C4-2B (cell line): ENCODE data around the gene RNF40.

Source experiments
- H3K27ac ChIP-seq: fragments of 450-650 bp; 2 replicates; pipeline ENCODE4 v1.5.1; 2017
- ZFX ChIP-seq: fragments of 450-650 bp; IDR thresholded peaks from 2 replicates; pipeline ENCODE4 v1.6.1; 2017
- TF ChIP-seq, protein P1 (sequence below): fragments of 450-650 bp; conservative IDR thresholded peaks from 2 replicates; pipeline ENCODE4 v1.5.1; 2017; ENCODE audit warnings: mild to moderate bottlenecking

The RNF40 gene

DNA sequence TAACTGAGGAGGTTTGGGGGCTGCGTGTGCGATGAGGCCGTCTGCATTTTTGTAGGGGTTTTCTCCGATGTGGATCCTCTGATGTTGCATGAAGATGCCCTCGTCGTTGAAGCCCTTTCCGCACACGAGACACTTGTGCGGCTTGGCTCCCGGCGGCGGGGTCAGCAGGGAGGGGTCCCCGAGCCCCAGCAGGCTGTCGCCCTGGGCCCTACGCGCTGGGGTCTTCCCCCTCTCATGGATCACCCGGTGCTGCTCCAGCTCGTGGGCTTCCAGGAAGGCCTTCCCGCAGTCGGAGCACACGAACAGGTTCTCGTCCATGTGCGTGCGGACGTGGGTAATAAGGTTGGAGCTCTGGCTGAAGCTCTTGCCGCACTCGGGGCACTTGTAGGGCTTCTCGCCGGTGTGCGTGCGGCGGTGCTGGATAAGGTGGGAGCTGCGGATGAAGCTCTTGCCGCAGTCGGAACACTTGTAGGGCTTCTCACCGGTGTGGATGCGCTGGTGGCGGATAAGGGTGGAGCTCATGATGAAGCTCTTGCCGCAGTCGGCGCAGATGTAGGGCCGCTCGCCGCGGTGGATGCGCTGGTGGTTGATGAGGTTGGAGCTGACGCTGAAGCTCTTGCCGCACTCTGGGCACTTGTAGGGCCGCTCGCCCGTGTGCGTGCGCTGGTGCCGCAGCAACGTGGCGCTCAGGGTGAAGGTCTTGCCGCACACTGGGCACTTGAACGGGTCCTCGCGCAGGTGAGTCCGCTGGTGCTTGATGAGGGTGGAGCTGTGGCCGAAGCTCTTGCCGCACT lies 20.6 kb downstream of the RNF40 start:
- H3K27ac ChIP-seq: no peak overlapping the region
- no peak for TF ChIP-seq ZFX
- TF ChIP-seq, protein P1, sequence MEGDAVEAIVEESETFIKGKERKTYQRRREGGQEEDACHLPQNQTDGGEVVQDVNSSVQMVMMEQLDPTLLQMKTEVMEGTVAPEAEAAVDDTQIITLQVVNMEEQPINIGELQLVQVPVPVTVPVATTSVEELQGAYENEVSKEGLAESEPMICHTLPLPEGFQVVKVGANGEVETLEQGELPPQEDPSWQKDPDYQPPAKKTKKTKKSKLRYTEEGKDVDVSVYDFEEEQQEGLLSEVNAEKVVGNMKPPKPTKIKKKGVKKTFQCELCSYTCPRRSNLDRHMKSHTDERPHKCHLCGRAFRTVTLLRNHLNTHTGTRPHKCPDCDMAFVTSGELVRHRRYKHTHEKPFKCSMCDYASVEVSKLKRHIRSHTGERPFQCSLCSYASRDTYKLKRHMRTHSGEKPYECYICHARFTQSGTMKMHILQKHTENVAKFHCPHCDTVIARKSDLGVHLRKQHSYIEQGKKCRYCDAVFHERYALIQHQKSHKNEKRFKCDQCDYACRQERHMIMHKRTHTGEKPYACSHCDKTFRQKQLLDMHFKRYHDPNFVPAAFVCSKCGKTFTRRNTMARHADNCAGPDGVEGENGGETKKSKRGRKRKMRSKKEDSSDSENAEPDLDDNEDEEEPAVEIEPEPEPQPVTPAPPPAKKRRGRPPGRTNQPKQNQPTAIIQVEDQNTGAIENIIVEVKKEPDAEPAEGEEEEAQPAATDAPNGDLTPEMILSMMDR: no peak

DNA sequence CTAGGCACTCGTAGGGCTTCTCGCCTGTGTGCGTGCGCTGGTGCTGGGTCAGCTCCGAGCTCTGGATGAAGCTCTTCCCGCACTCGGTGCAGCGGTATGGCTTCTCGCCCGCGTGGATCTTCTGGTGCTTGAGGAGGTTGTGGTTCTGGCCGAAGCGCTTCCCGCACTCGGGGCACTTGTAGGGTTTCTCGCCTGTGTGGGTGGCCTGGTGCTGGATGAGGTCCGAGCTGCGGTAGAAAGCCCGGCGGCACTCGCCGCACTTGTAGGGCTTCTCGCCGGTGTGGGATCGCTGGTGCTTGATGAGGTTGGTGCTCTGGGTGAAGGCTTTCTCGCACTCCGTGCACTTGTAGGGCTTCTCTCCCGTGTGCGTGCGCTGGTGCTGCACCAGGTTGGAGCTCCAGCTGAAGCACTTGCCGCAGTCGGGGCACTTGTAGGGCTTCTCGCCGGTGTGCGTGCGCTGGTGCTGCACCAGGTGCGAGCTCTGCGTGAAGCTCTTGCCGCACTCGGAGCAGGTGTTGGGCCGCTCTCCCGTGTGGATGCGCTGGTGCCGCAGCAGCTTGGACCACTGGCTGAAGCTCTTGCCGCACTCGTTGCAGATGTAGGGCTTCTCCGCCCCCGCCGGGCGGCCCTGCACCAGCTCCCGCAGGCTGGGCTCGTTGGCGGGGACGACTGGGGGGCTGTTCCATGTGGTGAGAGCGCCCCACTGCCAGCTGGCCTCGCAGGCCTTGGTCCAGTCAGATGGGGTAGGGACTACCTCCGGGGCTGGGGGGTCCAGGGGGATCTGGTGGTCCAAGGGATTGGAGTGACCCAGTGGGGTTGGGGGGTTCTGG lies 21.4 kb downstream of the RNF40 start:
- no peak overlapping the region for H3K27ac ChIP-seq
- no peak for TF ChIP-seq ZFX
- TF ChIP-seq, protein P1: no peak

DNA sequence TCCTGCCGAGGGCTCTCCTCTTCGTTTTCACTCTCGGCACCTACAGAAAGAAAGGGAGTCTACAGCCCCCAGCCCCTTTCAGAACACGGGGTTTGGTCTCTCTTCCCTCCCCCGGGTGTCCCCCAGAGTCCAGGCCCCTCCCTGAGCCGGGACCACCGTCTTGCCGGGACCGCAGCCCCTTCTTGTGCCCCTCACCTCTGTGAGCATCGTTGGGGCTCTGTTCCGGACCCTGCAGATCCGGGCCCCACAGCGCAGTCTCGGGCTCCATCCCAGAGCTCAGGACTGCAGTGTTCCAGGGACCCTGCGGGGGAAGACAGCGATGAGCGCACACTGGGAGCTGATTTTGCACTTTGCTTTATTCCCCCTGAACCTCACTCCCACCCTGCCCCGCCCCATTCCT lies 22.1 kb downstream of the RNF40 start:
- H3K27ac ChIP-seq: no peak overlapping the region

DNA sequence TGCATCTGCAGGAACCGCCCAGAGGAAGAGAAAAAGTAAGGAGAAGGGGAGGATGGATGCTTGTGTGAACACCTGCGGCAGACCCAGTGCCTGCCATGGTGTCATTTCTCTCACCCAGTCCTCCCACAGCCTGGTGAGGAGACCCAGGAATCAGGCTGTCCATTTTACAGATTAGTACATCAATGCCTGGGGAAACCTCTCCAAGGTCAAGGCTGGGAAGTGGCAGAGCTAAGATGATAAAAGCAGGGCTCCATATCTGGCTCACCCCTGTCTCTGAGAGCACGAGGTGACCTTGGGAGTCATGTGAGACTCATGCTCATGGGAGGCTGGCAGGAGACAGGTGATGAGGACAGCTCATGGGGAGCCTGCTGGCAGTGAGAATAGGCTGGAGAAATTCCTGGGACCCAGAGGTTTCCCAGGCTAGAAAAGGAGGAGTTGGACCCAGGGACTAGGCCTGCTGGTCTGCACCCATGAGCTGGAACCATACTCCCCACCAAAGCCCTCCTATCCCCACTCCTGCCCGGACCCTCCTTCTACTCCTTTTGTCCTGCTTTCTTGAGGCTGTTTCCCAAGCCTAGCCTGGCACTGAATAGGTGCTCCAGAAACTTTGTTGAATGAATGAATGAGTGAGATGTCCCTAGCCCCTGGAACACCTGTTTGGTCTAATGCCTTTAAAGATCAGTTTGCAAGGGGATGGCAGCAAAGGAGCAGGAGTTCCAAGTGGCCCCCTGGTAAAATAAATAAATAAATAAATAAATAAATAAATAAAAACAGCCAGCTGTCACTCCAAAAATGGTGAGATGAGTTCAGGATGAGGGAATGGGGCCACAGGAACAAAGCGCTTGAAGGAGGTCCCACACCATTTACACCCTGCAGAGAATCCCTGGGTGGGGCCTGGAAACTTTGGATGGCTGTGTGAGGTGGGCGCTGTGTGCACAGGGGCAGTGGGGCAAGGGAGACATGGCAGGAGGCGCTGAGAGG lies 23.3 kb downstream of the RNF40 start:
- TF ChIP-seq, protein P1: no peak
- no peak for TF ChIP-seq ZFX
- H3K27ac ChIP-seq: no peak overlapping the region

More for the DNA sequence above, 22.1 kb downstream of the RNF40 start:
- no peak for TF ChIP-seq ZFX
- TF ChIP-seq, protein P1: no peak

DNA sequence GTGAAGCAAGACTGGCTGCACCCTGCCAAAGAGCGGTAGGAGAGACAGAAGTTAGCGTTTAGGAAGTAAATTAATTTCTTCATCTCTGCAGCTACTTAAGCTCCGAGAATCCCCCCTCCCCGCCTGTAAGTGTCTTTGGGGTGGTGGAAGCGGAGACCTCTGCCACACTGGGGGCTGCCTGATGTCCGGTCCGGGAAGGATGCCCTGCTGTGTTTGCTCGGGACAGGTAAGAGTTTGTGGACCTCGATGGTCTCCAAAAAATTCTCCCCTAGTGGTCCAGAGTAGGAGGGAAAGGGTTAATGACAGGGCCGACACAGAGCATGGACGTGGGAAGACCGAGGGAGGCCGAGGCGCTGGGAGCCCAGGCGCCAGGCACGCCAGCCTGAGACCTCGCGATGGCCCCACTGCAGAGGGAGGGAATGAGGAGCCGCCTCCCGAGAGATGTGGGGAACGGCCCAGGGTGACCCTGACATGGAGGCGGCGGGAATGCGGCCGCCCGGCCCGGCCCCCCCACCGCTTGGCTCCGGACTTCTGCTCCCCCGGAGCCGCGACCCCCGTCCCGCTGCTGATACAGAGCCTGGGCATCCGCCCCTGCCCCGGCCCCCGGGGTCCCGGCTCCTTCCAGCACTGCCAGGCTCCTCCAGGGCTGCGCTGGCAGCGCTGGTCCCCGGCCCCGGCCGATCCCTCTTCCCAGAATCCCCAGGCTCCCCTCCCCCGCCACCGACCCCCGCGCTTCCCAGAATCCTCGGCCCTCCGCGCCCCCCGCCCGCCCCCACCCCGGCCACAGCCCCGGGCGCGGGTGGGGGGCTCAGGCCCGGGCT lies 24.2 kb downstream of the RNF40 start:
- peak; percentile 42; the same call in 1 of the 2 replicates for TF ChIP-seq ZFX
- TF ChIP-seq, protein P1: no peak
- peak overlapping the region; percentile 55 for H3K27ac ChIP-seq

DNA sequence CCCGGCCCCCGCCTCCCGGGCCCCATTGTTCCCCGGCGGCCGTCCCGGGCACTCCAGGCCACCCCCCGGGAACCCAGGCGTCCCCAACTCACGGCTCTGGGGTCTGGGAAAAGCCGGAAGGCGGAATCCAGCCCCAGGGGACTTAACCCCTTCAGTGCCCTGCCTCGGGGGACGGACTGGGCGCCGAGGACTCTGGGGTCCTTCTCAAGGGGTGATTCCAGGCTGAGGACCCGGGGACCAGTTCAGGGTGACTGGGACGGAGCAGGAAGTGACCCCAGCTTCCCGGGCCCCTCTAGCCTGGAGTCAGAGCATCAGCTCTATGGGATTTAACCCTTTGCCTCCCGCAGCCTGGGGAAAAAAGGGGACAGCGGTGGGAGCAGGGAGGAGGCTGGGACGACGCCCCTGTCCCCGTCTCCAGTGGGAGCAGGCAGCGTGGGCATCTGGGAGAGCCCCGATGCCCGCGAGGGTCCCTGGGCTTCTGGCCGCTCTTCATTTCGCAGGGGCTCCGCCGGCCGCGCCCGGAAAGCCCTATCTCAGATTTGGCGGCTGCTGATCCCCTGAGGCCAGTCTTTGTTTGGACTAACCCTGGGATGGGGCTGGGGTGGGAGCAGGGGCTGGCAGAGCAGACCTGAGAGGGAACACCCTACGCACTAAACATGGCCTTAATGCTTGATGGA lies 25.0 kb downstream of the RNF40 start, which contains the start of gene ZNF629:
TSS of gene ZNF629 (minus strand) at position 270 of the 677 bp plus-strand sequence. CDS start 2,723 bp downstream, outside the sequence.
- TF ChIP-seq, protein P1: no peak
- no peak for TF ChIP-seq ZFX
- H3K27ac ChIP-seq: peak within 1 kb of the TSS; percentile 55
